ENCODE measurements around the gene KRT80.

The KRT80 gene

GRCh38 chr12:52210925-52211650 is 19.3 kb upstream of the KRT80 start:
- DNase-seq = no peak

DNA sequence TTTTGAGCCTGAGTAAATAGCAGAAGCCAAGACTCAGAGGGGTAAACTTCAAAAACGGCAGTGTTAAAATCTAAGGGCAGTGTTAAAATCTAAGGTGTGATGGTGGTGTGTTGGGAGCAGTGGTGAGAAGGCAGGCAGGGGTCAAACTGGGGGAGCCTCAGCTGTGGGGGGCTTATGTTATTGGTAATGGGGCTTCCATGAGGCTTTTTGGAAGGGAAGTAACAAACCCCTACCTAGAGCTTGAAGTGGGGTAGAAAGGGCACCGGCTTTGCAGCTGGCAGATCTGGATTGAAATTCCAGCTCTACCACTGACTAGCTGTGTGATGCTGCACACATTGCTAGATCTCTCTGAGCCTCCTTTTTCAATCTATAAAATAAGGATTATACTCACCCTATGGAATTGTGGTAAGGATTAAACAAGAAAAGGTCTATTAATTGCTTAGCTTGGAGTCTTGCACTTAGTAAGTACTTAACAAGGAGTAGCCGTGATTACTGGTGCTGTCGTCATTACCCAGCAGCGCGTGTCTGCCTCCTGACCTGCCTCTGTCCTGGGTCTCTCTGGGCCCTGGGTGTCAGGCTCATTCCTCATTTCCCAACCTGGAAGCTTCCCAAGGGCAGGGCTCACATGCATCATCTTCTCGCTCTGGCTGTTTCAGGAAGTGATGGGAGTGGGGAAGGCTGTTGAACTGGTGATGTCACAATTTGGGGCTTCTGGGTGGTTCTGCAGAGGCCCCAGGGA is 18.5 kb upstream of the KRT80 start:
- DNase-seq = peak; percentile 45

GRCh38 chr12:52209321-52209720 is 17.5 kb upstream of the KRT80 start:
- peak; percentile 34 for DNase-seq

DNA sequence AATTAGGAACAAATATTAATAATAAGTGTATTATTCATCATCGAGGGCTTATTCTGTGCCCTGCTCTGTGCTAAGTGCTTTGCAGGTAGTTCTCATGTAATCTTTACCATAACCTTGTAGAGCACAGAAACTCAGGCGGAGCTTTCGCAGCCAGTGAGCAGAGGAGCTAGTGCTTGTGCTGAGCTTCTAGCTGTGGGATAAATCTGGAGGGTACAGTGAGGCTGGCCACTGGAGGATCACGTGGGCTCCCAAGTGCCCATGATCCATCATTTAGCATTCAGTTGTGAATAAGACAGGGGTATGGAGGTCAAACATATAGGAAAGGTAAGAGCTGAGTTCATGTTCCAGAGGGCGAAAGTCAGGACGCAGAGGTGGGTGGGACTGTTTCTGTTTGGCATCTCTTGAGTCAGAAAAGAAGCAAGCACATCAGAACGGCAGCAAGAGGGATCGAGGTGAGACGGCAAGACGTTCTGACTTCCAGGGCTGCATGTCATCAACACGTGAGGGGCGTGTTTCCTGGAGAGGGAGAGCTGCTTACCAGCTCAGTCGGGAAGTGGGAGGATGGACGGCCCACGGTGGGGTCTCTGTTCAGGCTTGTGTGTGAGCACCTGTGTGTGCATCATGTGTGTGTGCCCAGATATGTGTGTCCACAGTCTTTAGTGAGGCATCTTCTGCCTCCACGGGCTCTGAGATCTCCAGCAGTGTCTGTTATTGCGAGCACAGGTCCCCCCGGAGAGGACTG is 16.8 kb upstream of the KRT80 start:
- DNase-seq = peak; percentile 34

- DNase-seq = peak; percentile 61
Measured at GRCh38 chr12:52207895-52208294, 16.1 kb upstream of the KRT80 start.

GRCh38 chr12:52207106-52207505 is 15.3 kb upstream of the KRT80 start:
- no peak for DNase-seq

DNA sequence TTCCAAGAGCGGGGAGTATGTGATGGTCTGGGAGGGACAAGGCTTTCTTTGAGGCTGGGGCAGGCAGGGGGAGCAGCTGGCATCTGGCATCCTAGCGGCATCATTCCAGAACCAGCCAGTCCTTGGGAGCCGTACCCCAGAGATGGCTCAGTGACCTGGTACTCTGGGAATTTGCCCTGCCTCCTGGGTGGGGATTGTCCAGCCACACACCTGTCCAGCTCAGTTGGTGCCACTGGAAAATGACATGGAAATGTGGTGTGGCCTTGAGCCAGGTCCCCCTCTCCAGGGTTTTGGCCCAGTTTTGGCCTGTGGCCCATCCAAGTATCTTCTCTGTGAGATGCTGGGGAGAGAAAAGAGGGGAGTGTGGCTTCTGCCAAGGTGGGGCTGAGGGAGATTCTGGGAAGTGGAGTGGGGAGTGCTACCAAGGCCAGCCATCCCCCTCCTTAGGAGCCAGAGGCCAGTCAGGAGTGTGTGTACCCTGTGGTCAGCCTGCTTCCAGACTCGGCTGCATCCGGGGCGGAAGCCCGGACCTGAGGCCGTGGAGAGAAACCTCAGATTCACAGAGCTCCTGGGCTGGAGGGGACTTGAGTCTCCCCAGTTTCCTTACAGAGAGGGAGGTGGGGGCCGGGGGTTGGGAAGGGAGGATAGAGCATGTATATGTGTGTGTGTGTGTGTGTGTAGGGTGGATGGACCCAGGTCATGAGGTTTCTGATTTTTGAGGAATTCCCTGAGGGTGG is 14.7 kb upstream of the KRT80 start:
- peak; percentile 45 for DNase-seq

DNA sequence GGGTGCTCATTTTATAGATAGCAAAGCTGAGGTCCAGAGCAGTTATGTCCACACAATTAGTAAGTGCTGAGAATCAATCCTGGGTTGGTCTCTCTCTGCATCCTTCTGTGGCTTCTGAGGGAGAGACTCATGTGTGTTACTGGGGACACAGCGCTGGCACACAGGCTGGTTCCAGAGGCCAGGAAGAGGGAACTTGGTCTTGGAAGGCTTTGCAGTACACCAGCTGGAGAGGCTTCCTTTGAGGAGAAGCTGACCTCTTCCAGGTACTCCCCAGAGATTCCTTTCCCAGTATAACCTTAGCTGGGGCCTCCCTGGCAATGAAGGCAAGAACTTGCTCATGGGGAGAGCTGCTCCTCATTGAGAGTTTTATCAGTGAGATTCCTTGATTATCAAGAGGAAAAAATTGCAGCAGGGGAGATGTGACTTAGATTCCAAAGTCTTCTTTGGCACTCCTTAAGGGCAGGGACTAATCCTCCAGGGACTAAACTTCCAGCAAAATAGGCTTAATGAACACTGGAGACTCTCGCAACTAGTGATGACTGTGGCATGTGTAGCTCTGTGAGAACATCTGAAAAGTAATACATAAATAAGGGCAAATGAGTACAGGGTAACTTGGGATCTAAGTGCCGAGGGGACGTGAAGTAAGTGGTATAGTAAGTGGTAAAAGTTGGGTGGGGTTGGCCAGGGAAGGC is 13.9 kb upstream of the KRT80 start:
- peak; percentile 34 for DNase-seq

DNA sequence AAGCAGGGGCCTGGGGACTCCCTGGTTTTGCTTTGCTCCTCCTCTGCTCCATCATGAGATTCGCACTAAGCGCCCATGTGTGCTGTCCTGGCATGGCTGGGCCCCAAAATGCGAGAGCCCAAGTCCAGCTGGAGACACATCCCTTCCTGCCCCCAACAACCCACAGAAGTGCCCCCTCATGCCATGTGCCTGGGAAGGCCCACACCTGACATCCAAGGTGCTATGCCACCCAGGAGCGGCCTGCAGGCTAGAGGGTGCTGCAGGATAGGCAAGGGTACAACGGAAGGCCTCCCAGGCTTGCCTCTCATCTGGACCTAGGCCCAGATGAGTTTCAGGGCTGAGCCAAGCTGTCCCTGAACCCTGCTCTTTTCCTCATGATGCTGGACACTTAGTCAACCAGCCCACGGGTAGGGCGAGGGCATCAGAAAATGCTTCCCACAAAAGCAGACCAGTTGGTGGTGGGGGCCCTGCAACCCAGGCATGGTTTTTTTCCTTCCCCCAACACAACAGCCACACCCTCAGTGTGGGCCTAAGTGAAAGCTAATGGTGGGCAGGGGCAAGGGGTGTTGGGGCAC is 13.2 kb upstream of the KRT80 start:
- peak; percentile 3 for DNase-seq

- DNase-seq = peak; percentile 35
Measured at GRCh38 chr12:52204095-52204930, 12.5 kb upstream of the KRT80 start.

DNA sequence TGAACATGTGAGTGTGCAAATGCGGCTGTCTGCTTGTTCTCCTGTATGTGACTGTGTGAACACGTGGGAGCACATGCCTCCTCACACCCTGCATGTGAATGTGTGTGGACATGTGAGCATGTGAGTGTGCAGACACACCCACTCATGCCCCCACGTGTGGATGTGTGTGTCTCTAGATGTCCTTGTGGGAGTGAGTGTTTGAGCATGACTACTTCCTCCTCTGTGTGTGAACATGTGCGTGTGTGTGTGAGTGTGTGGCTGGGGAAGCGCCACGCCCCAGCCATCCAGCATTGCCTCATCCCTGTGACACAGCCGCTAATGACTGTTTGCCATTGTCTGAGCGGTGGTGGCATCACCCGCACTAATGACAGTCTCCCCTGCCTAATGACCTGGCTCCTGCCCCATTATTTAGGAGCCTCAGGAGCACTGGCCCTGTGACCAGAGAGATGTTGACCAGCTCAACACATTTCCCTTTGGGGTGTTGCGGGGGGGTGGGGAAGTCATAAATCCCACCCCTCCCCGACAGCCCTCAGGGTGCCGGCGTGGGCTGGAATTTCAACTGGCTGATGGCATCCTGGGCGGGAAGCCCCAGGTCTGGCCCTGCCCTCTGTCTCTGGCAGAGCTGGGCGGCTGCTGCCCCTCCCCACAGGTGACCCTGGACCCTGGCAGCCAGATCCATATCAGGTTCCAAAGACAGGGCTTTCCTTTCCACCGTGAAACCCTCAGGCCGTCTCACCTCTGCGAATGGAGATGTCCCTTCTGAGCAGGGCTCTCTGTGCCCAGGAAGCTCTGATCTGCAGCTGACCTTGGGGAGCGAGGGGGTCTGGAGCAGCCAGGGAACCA is 11.5 kb upstream of the KRT80 start:
- DNase-seq = peak; percentile 54

- DNase-seq = peak; percentile 56
Measured at GRCh38 chr12:52202361-52203078, 10.7 kb upstream of the KRT80 start.

DNA sequence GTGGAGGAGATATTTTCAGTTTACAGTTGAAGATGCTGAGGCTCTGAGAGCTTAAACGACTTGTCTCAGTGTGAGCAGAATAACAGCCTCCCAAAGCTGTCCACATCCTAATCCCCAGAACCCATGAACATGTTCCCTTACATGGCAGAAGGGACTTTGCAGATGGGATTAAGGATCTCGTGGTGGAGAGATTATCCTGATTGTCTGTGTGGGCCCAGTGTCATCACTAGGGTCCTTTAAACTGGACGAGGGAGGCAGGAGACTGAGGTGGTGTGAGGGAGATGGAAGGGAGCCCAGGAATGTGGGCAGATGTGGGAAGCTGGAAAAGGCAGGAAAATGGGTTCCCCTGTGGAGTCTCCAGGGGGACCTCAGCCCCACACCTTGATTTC is 9.6 kb upstream of the KRT80 start:
- DNase-seq = peak; percentile 9

DNA sequence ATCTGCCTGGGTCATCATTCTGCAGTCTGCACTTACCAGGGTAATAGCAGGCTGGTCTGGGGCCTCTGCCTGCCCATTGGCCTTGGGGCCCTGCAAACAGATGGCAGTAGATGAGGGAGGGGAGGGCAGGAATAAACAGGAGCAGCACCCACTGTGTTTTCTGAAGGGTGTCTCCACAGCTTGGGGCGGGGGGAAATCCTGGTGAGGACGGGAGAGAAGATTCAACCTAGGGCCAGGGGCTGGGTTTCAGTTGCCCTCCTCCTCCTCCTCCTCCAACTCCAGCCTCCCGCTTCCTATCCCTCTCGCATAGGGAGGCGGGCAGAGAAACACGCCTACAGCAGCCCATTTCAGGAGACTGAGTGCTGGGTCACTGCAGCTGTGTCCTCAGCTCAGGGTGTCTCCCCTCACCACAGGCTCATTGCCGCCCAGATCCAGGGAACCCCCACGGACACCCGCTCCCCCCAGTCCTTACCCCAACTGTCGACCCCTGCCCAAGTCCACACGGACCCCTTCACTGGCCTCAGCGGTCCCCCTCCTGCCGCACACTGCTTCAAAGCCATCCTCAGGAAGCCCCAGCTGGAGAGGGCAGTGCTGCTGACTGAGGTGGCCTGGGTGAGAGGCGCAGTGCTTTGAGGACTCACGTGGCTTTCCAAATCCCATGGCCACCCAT is 9.1 kb upstream of the KRT80 start:
- DNase-seq = no peak

- DNase-seq = no peak
Measured at GRCh38 chr12:52200086-52200780, 8.4 kb upstream of the KRT80 start.

DNA sequence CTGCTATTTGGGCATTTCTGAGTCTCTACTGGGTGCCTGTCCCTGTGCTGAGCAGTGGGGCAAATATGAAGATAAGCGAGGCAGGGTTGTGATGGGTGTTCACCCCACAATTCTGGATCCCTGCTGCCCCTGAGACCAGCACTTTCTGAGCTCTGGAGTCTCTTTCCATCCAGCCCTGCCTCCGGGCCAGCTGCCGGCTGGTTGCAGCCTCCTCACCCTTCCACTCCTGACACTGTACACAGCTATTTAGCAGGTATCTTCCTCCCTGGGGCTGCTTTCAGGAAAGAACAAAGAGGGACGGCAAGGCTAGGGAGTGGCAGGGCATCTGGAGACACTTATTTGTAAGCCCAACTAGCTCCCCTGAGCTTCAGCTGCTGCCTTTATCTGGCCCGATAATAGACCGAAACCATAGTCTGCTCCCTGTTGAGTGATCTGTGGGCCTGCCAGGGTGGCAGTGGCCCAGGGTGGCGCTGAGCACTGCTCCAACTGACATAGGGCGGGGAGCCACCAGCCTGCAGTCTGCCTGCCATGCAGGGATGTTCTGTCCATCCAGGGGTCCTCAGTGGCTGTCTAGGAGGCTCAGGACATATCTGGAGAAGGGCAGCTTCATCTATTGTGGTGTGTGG is 7.6 kb upstream of the KRT80 start:
- DNase-seq = no peak

- no peak for DNase-seq
Measured at GRCh38 chr12:52198454-52199215, 6.8 kb upstream of the KRT80 start.

Measured in right forelimb (tissue), 1 donor.